AG04449 (cell line): Measurements from ENCODE around the gene RAVER2.
"Not testable (repeated sequence)": the region's sequence is repeated elsewhere in the genome, so short reads cannot be mapped to it uniquely, and the experiment has no call there.

Experiments used
- CTCF ChIA-PET: fragments of 350-600 bp; formaldehyde crosslinking; extraction: SDS; loops from one replicate; lab custom pipeline; 2021; ENCODE audit warnings: antibody characterized with exemption; lab: Yijun Ruan, JAX
- POLR2A ChIA-PET: fragments of 400-600, 350-600 bp; formaldehyde crosslinking; extraction: SDS; loops from one replicate; lab custom pipeline; 2020; ENCODE audit warnings: antibody characterized with exemption, inconsistent platforms; lab: Yijun Ruan, JAX
- DNase-seq: peaks from one replicate; pipeline ENCODE4 v3.0.0-alpha.2; 2010; ENCODE audit warnings: low read depth, low spot score
- H3K4me3 ChIP-seq: 2 replicates; pipeline ENCODE4 v1.5.1; 2011; ENCODE audit warnings: low read depth, mild to moderate bottlenecking, control low read depth, low read length
- TF ChIP-seq, protein P1 (sequence below): IDR thresholded peaks from one replicate; pipeline ENCODE4 v1.5.1; 2011; ENCODE audit warnings: mild to moderate bottlenecking, moderate library complexity, low read length, control low read depth, inconsistent platforms; ENCODE audit not compliant: insufficient read depth; ENCODE audit errors: missing control alignments

The RAVER2 gene, protein sequence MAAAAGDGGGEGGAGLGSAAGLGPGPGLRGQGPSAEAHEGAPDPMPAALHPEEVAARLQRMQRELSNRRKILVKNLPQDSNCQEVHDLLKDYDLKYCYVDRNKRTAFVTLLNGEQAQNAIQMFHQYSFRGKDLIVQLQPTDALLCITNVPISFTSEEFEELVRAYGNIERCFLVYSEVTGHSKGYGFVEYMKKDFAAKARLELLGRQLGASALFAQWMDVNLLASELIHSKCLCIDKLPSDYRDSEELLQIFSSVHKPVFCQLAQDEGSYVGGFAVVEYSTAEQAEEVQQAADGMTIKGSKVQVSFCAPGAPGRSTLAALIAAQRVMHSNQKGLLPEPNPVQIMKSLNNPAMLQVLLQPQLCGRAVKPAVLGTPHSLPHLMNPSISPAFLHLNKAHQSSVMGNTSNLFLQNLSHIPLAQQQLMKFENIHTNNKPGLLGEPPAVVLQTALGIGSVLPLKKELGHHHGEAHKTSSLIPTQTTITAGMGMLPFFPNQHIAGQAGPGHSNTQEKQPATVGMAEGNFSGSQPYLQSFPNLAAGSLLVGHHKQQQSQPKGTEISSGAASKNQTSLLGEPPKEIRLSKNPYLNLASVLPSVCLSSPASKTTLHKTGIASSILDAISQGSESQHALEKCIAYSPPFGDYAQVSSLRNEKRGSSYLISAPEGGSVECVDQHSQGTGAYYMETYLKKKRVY

DNA sequence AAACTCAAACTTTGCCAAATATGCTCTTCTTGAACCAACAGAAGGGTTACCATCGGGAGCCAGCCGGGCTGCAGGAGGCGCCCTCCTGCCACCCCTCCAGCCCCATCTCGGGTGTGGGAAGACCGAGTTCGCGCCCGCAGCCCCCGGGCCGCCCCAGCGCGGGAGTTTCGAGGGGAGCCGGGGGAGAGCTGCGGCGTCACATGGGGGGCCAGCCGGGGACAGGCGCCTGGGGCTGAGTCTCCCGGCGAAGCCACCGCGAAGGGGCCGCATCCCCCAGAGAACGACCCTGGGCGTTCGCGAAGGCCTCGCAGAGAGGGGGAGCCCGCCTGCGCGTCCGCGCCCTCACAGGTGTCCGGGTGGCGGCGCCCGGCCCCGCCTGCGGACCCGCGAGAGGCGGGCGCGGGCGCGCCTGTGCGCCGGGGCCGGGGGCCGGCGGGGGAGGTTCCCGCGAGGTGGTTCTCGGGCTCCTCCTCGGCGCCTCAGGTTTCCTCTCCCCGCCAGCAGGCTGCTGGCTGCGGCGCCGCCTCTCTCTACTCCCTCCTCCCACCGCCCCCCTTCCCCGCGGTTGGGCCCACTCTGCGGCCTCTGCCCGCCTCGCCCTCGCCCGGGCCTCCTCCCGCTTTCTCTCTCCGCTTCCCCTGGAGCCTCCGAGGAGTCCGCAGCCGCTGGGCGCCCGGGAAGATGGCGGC is at the start of gene RAVER2:
TSS of gene RAVER2 (plus strand) at position 584 of the 689 bp plus-strand sequence. CDS start at position 682, 98 bp downstream.
- DNase-seq = no peak
- POLR2A ChIA-PET = no interaction called here
- H3K4me3 ChIP-seq = peak within 1 kb of the TSS; percentile 65
- TF ChIP-seq, protein P1, sequence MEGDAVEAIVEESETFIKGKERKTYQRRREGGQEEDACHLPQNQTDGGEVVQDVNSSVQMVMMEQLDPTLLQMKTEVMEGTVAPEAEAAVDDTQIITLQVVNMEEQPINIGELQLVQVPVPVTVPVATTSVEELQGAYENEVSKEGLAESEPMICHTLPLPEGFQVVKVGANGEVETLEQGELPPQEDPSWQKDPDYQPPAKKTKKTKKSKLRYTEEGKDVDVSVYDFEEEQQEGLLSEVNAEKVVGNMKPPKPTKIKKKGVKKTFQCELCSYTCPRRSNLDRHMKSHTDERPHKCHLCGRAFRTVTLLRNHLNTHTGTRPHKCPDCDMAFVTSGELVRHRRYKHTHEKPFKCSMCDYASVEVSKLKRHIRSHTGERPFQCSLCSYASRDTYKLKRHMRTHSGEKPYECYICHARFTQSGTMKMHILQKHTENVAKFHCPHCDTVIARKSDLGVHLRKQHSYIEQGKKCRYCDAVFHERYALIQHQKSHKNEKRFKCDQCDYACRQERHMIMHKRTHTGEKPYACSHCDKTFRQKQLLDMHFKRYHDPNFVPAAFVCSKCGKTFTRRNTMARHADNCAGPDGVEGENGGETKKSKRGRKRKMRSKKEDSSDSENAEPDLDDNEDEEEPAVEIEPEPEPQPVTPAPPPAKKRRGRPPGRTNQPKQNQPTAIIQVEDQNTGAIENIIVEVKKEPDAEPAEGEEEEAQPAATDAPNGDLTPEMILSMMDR = peak; percentile 34
- CTCF ChIA-PET = no interaction called here

DNA sequence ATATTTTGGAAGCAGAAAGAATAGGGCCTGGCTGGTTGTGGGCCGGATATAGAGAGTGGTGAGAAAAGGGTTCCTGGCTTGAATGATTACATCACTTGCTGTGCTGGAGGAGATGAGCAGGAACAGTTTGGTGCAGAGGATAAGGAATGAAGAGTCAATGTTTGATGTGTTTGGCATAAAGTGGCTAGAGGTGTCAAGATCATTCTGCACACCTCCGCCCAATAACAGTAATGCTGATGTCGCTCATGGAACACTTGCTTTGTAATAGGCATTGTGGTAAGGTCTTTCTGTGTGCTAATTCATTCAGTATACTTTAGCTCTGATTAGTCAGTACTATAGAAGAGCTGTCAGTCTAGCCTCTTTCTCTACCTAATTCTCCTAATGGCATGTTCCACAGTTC is 48.0 kb upstream of the RAVER2 start:
- no peak for DNase-seq
- H3K4me3 ChIP-seq = no peak overlapping the region
- TF ChIP-seq, protein P1 = no peak
- ChIA-PET CTCF (interaction anchor here (1.1 kb wide), 1 partner anchor 21 kb away, joined by 3 read pairs; no protein-coding TSS in a partner anchor), POLR2A (no interaction called here)

DNA sequence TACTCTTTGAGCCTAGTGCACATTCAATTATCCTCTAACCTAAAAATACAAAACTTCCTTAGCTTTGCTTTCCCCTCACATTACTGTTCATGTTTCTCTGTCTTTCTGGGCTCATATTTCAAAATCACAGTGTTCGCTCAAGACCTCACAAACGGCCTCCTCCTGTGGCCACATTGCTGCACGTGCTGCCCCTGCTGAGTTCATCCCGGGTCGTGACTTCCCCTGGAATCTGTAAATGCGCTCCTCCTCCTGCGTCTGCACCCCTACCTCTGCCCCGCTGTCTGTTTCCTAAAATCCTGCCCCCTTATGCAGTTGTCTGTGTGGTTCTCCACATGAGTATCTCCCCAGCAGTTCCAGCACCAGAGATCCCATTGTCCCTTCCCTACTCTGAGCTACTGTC is 45.5 kb upstream of the RAVER2 start:
- no peak for DNase-seq
- TF ChIP-seq, protein P1 = no peak
- ChIA-PET CTCF (no interaction called here), POLR2A (no interaction called here)
- H3K4me3 ChIP-seq = no peak overlapping the region

DNA sequence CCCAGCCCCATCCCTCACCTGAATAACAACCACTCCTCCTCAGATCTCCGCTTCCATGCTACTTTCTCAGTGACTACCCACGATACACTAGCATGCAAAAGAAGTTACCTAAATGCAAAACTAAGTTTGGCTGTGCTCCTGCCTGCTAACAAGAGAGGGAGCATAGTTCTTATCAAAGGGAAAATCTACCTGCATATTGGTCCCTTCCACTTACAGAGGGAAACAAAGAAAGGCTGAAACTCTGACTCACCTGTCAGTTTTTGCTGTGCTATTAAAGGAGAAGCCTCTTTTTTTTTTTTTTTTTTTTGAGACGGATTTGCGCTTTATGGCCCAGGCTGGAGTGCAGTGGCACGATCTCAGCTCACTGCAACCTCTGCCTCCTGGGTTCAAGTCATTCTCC is 43.8 kb upstream of the RAVER2 start:
- CTCF ChIA-PET = no interaction called here

DNA sequence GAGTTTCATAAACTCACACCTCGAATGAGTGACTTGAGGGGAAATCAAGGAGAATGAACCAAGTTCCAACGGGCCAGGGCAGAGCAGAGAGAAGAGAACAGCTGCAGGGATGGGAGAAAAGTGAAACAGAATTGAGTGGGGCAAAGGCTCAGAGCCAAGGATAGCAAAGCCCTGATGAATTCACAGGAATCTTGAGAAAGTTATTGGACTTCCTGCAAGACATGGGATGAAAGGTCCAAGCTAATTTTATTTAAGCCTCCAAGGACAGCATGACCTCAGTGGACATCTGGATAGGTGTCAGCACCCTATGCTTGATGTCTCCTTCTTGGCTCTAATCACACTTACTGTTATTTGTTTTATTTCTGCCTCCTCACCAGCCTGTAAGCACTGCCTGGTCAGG is 43.0 kb upstream of the RAVER2 start:
- CTCF ChIA-PET = no interaction called here
- POLR2A ChIA-PET = no interaction called here
- H3K4me3 ChIP-seq = no peak overlapping the region
- DNase-seq = no peak
- TF ChIP-seq, protein P1 = no peak

More for the DNA sequence above, 43.8 kb upstream of the RAVER2 start:
- POLR2A ChIA-PET = no interaction called here
- TF ChIP-seq, protein P1 = no peak
- DNase-seq = no peak
- no peak overlapping the region for H3K4me3 ChIP-seq

DNA sequence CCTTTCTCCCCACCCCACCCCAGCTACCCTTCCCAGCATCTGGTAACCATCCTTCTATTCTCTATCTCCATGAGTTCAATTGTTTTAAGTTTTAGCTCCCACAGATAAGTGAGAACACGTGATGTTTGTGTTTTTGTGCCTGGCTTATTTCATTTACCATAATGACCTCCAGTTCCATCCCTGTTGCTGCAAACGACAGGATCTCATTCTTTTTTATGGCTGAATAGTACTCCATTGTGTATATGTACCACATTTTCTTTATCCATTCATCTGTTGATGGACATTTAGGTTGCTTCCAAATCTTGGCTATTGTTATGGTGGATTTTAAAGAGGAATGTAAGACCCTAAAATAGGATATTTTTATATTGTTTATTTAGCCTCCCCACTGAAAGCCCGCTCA is 42.2 kb upstream of the RAVER2 start:
- DNase-seq, CTCF ChIA-PET, H3K4me3 ChIP-seq, POLR2A ChIA-PET: not testable (repeated sequence)
